GM21360 (cell line): ENCODE data around the gene TAMM41.
"Not testable (repeated sequence)": the region's sequence is repeated elsewhere in the genome, so short reads cannot be mapped to it uniquely, and the experiment has no call there.

Experiments
- ATAC-seq: cut with Tn5 transposase; IDR thresholded peaks from one replicate; pipeline ENCODE4 v1.9.1; 2021; ENCODE audit warnings: mild to moderate bottlenecking, moderate library complexity; ENCODE audit not compliant: unreplicated experiment

The TAMM41 gene, protein sequence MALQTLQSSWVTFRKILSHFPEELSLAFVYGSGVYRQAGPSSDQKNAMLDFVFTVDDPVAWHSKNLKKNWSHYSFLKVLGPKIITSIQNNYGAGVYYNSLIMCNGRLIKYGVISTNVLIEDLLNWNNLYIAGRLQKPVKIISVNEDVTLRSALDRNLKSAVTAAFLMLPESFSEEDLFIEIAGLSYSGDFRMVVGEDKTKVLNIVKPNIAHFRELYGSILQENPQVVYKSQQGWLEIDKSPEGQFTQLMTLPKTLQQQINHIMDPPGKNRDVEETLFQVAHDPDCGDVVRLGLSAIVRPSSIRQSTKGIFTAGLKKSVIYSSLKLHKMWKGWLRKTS

DNA sequence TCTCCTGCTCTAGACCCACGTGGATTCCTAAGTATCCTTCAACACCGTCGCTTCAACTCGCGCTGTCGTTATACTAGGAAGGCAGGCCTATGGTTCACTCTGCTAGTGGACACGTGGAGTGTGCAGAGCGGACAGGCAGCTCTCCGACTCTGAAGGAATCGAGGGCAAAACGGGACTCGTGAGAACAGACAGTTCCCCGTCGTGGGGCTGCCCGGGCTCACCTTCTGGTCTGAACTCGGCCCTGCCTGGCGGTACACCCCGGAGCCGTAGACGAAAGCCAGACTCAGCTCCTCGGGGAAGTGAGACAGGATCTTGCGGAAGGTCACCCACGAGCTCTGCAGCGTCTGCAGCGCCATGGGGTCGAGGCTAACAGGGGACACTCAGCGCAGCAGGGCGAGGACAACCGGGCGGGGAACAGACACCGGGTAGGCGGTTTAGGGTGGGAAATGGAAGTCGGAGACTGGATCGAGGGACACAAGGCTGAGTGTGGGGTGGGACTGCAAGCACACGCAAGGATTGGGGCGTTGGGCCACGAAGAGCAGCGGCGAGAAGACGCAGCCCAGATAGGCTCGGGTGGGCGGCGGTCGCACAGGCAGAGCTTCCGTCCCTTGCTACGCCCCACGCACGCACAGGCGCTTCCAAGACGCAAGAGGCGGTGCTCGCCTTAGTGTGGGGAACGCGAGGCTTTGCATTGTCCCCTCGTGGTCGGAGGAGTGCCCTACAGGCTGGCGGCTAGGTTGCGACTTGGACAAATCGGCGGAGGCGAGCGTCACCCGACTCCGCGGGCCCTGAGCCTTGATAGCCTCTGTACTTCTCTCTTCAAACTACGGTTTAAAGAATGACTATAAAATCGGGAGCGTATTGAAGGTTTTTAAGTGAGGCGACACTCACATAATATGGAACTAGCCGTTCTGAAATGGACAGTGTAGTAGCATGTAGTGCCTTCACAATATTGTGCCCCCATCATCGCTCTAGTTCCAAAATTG is at the start of gene TAMM41:
Gene TAMM41 (minus strand): TSS at position 605 of the 986 bp plus-strand sequence. CDS start 249 bp downstream, at position 356.
- ATAC-seq: peak; percentile 99

DNA sequence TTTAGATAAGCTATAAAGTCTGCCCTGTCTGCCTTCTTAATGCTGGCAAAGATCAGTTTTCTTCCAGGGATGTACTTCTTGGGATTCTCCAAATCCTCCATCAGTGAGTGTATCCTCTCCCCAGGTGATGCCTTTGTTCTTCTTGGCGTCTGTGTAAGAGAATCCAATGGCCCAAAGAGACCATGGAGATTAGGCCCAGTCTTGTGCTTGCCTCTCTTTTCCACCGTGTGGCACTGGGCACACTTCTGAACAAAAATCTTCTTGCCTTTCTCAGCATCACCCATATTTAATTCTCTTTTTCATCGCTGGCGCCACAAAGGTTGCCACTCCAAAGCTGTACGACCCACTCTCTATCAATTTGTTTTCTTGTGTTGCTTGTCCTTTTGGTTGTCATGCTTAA is 32.2 kb upstream of the TAMM41 start:
- ATAC-seq: no peak

DNA sequence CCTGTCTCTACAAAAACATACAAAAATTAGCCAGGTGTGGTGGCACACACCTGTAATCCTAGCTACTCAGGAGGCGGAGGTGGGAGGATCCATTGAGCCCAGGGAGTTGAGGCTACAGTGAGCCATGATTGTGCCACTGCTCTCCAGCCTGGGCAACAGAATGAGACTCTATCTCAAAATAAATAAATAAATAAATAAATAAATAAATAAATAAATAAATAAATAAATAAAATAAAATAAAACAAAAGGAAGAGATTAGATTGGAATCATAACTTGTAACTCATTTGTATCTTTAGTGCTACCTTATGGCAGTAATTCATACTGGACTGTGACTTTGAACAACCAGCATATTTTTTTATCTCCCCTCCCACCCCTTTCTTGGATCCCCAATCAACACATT is 28.0 kb upstream of the TAMM41 start:
- ATAC-seq: not testable (repeated sequence)

DNA sequence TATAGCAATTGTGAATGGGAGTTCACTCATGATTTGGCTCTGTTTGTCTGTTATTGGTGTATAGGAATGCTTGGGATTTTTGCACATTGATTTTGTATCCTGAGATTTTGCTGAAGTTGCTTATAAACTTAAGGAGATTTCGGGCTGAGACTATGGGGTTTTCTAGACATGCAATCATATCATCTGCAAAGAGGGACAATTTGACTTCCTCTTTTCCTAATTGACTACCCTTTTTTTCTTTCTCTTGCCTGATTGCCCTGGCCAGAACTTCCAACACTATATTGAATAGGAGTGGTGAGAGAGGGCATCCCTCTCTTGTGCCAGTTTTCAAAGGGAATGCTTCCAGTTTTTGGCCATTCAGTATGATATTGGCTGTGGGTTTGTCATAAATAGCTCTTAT is 17.1 kb upstream of the TAMM41 start:
- ATAC-seq: not testable (repeated sequence)

DNA sequence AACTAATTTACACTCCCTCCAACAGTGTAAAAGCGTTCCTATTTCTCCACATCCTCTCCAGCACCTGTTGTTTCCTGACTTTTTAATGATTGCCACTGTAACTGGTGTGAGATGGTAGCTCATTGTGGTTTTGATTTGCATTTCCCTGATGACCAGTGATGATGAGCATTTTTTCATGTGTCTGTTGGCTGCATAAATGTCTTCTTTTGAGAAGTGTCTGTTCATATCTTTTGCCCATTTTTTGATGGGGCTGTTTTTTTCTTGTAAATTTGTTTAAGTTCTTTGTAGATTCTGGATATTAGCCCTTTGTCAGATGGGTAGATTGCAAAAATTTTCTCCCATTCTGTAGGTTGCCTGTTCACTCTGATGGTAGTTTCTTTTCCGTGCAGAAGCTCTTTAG is 15.9 kb upstream of the TAMM41 start:
- ATAC-seq: not testable (repeated sequence)

DNA sequence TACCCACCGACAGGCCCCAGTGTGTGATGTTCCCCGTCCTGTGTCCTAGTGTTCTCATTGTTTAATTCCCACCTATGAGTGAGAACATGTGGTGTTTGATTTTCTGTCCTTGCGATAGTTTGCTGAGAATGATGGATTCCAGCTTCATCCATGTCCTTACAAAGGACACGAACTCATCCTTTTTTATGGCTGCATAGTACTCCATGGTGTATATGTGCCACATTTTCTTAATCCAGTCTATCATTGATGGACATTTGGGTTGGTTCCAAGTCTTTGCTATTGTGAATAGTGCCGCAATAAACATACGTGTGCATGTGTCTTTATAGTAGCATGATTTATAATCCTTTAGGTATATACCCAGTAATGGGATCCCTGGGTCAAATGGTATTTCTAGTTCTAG is 15.5 kb upstream of the TAMM41 start:
- ATAC-seq: not testable (repeated sequence)

DNA sequence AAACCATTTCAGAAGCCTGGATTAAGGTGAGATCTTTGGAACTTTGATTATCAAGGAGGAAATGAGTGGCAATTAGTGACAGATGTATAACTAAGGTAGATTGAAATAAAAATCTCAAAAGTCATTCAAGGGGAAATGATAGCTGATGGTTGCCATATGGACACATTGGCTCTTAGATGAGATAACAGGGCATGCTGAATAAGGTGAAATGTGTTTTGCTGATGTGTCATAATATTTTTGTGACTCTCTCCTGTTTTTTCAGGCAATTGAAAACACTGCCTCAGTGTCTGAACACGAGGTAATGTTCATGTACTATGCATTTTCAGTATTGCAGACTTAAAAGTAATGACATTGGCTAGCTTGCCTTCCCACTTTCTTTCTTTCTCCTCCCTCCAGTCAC is 13.5 kb upstream of the TAMM41 start:
- ATAC-seq: not testable (repeated sequence)

DNA sequence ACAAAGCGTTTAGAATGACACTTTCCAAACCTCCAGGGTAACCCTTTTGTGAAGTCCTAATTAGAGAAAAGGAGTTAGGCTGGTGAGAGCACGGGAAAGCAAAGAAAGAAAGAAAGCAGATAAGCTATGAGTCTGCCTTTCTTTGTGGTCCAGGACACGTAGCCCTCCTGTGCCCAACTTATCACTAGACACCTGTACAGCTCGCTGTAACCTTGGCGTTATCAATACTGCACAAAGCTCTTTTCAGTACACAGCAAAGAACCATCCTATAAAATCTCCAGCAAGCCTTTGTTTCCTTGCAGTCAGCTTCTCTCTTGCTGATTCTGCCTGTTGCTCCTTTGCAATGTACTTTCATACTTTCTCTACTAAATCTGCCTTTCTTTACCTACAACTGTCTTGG is 6.8 kb upstream of the TAMM41 start:
- no peak for ATAC-seq

DNA sequence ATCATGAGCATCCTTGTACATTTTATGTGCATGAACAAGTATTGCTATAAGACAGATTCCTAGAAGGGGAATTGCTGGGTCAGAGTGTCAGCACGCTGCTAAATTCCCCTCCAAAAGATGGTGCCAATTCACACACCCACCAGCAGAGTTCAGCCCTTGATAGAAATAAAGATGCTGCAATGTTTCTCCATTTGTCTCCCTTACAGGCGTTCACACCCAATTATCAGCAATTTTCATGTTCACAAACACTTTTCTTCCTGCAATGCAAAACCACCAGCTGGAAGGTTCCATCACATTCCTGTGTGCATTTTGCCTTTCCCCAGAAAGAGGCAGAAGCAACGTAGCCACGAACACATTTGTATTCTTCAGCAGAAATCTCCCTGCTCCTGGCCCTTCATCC is 3.3 kb upstream of the TAMM41 start:
- ATAC-seq: no peak

DNA sequence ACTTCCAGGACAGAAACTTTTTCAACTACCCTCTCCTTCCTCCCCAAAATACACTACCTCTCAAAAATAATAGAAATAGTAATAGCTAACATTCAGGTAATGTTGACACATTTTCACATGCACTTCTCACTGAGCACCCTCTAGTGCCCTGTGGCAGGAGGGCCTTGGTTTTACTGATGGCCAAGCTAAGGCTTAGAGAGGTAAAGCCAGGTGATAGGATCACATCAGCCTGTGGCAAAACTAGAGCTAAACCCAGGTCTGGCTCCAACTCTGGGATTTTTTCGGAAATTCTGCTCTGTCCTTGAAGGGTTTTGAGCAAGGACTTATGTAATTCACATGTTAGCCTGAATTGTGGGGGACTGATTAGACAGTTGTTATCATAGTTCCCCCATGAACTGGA is 922 bp upstream of the TAMM41 start:
- no peak for ATAC-seq

DNA sequence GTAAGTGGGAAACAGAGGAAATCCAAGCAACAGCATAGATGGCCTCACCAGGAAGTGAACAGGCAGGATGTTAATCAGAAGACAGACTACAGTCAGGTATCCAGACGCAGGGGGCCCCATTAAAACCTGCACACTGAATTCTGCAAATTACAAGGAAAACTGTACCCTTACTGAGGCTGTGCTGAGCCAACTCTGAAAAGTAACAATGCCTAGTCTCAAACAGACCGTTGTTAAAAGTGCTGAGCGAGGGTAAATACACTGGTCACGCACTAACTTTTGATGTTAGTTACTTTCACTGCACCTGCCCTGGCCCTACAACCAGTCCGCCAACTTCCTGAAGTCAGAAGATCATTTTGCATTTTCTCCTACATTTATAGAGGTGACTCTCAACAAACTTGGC is 1.0 kb downstream of the TAMM41 start:
- no peak for ATAC-seq

DNA sequence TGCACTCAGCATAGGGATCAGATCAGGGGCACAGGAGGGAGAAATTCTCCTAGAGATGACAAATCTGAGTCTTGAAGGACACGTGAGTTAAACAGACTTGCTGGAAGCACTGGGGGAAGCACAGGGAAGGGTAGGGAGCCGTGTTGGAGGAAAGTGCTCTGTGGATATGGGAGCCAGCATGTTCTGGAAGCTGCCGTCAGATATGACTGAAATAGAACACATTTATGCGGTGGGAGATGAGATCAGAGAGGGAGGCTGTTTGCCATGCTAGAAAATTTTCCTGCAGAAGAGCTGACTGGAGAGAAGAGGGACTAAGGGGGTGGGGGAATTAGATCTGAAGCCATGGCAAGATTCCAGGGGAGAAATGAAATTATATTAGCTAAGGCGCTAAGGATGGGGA is 1.8 kb downstream of the TAMM41 start:
- no peak for ATAC-seq

DNA sequence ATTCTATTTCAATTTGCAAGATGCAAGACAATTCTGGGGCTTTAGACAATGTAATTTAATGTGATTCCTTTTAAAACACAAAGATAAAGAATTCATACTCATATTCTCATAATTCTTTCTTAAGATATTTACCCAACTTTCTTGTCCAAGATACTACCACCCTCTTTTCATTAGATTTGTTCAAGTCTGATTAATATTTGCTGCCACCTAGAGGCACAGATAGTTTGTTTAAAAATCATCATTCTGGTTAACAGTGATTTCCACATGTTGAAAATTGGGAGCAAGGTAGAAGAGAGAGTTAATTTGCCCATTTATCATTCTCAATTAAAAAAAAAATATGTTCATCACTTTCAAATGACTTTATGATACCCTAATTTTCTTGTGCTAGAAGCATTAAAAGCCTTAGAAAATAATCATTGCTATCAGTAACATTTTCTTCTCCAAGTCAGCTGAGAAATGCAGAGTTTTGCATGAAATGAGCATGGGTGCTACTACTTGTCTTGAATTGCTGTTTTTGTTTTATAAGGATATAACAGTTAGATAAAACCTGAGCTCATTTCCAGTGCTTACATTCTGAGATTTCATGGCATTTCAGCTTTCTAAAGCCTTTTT is 11.6 kb downstream of the TAMM41 start:
- ATAC-seq: no peak

DNA sequence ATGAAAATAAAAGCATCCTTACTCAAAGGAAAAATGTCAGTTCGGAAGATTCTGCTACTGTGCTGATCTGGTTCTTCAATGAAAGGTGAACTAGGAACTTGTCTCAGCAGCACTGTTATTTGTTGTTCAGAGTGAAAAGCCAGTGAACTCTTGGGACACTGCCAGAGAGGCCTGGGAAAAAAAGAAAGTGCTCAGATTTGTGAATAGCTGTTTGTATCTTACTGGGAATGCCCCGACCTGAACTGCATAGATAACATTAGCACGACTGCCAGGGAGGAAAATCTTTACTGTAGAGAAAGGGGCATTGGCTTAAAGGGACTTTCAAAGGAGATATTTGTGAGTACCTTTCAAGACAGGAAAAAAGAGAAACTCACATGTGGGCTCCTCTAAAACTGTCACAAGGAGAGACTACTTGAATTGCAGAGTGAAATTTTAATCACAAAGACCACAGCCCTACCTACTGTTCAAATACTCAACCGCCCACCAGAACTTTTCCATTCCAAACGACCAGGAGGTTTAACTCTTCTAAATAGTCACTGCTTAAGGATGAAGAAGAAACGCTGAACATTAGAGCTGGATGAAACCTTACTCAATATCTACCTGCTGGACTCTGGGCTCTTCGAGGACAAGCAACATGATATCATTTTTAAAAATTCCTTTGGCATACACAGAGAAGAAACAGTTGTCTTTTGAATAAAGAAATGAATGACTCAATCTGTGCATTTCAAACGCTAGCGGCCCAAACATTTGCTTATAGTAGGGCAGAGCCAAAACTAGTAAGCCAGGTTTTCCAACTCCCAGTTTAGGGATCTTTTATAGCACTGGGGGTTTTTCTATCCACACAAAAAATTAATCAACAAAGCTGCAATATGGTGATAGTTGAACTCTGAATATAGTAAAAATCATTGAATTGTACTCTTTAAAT is 13.4 kb downstream of the TAMM41 start:
- no peak for ATAC-seq

DNA sequence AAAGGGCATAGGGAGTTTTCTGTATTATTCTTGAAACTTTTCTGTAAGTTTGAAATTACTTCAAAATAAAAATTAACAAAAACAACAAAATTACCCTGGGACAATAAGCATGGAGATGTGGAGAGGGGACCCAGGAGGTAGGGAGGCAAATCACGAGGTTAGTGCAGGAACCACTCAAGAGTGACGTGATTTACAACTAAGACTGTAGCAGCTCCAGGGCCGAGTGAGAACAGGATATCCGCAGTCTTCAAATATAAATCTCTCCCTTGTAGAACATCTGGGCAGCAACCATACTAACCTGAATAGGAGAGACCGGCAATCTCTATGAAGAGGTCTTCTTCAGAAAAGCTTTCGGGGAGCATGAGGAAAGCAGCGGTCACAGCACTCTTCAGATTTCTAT is 17.3 kb downstream of the TAMM41 start:
- no peak for ATAC-seq

DNA sequence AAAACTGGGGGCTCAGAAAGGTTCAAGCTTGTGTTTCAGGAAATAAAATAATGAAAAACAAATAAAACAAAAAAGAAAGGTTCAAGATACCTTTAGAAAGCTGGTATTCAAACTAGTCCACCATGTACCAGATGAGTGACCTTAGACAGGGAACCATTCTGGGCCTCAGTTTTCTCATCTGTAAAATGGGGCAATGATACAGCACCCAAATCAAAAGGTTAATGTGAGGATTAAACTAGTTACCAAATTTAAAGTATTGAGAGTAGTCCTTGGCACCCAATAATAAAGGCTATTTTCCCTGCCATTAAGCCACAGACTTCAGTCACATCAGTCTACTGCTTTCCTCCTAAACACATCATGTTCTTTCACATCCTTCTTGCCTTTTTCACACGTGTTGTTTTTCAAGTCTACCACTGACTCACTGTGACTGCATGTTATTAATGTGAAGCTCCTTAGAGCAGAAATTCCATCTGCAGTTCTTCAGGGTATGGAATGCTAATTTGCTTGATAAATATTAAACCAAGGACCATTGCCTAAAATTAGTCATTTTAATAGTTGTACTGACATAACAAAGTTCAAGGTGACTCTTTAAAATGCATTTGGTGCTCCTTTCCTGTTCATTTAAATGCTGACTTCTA is 19.9 kb downstream of the TAMM41 start:
- no peak for ATAC-seq

DNA sequence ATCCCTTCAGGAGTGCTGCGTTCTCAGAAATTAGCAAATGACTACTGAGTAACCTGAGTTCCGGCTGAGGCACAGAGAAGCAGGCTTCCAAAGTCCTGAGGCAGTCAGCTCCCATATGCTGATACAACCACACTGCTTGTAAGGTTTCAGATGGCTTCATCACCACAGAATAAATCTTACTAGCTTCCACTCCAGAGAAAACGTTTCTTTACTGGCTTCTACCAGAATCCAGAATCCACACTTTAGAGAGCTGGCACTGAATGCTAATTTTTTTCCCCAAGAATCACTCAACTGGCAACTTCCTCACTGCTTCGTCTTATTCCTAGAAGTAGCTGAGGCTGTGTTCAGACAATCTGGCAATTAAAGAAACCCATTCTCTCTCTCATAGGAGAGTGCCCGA is 21.4 kb downstream of the TAMM41 start:
- no peak for ATAC-seq

DNA sequence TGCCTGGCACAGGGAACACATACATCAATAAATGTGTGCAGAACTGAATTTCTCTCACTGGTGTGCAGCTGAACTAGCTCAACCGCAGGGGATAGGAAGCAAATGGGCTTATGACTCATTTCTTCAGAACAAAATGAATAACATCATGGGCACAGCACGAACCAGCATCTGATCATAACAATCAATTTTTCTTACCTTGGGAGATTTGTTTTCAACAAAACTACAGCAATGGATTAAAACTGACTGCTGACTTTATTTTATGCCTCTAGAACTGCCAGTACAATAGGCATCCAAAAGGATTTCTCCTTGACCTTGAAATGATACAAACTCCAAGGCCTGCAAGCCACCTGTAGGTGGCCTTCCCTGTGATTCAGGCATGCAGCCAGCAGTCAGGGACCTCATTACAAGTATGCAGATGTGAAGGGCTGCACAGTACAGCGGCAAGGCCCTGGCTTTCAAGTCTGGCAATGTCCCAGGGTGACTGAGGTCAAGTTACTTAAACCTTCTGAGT is 26.1 kb downstream of the TAMM41 start:
- ATAC-seq: peak; percentile 84

DNA sequence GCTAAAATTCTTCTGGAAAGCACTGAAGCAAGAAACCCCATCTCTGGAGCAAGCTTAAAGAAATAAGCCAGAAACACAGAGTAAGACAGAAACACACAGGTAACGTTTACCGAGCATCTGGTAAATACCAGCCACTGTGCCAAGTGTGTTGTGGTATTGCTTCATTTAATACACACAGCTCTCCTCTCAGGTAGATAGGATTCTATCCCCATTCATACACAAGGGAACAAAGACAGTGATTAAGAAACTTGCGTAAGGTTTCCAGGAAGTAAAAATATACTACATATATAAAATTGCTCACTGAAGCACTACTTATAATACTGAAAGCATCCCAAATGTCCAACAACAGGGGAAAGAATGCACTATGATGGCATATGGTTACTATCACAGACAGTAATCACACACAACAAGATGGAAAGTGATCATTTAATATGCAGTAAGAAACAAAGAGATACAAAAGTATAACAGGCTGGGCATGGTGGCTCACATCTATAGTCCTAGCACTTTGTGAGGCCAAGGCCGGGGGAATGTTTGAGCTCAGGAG is 27.5 kb downstream of the TAMM41 start:
- ATAC-seq: no peak
